ENCODE measurements around the gene SMG9.
A peak's percentile ranks its signal among the peaks of the same experiment; 100 is the strongest.

The SMG9 gene

GRCh38 chr19:43729919-43730318, 24.8 kb downstream of the SMG9 start:
- no peak for DNase-seq (ENCODE audit: low spot score)
- no peak for TF ChIP-seq CTCF (IDR thresholded peaks at IDR 0.05; ENCODE audit: extremely low read depth, missing control alignments)

GRCh38 chr19:43727593-43727853, 27.2 kb downstream of the SMG9 start:
- TF ChIP-seq CTCF (IDR thresholded peaks at IDR 0.05; ENCODE audit: extremely low read depth, missing control alignments), result no peak
- no peak for DNase-seq (ENCODE audit: low spot score)

GRCh38 chr19:43726736-43727592, 27.8 kb downstream of the SMG9 start:
- no peak for TF ChIP-seq CTCF (IDR thresholded peaks at IDR 0.05; ENCODE audit: extremely low read depth, missing control alignments)
- DNase-seq (ENCODE audit: low spot score), result no peak

GRCh38 chr19:43725468-43725867, 29.3 kb downstream of the SMG9 start:
- TF ChIP-seq CTCF (IDR thresholded peaks at IDR 0.05; ENCODE audit: extremely low read depth, missing control alignments), result no peak
- peak; percentile 66 for DNase-seq (ENCODE audit: low spot score)

GRCh38 chr19:43724896-43725295, 29.9 kb downstream of the SMG9 start:
- DNase-seq (ENCODE audit: low spot score), result no peak
- TF ChIP-seq CTCF (IDR thresholded peaks at IDR 0.05; ENCODE audit: extremely low read depth, missing control alignments), result no peak

- TF ChIP-seq CTCF (IDR thresholded peaks at IDR 0.05; ENCODE audit: extremely low read depth, missing control alignments), result no peak
- no peak for DNase-seq (ENCODE audit: low spot score)
These were observed 31.2 kb downstream of the SMG9 start for GRCh38 chr19:43723588-43723987.

GRCh38 chr19:43721469-43722048, 33.2 kb downstream of the SMG9 start:
- no peak for TF ChIP-seq CTCF (IDR thresholded peaks at IDR 0.05; ENCODE audit: extremely low read depth, missing control alignments)
- no peak for DNase-seq (ENCODE audit: low spot score)
